GM06990 (cell line): ENCODE data around the gene FANCB.

ENCODE experiments used
- DNase-seq: peaks from one replicate; pipeline ENCODE4 v3.0.0-alpha.2; 2011; ENCODE audit not compliant: insufficient read length; ENCODE audit errors: extremely low read depth
- H3K27me3 ChIP-seq: replicated peaks from 2 replicates; pipeline ENCODE4 v1.6.0; 2011; ENCODE audit warnings: low read length; ENCODE audit not compliant: control insufficient read depth, insufficient read depth
- H3K36me3 ChIP-seq: 2 replicates; pipeline ENCODE4 v1.5.1; 2011; ENCODE audit warnings: low read length; ENCODE audit not compliant: control insufficient read depth, insufficient read depth
- H3K4me3 ChIP-seq: replicated peaks from 2 replicates; pipeline ENCODE4 v1.5.1; 2011; ENCODE audit warnings: low read depth, mild to moderate bottlenecking, control low read depth, low read length
- TF ChIP-seq, protein P1 (sequence below): IDR thresholded peaks from 2 replicates; pipeline ENCODE4 v1.5.1; 2011; ENCODE audit warnings: low read length, control low read depth, mild to moderate bottlenecking, inconsistent platforms; ENCODE audit not compliant: insufficient read depth, poor library complexity, severe bottlenecking

The FANCB gene

GRCh38 chrX:14872355-14872754 is 514 bp downstream of the FANCB start:
- H3K4me3 ChIP-seq: peak overlapping the region; percentile 78
- TF ChIP-seq, protein P1, sequence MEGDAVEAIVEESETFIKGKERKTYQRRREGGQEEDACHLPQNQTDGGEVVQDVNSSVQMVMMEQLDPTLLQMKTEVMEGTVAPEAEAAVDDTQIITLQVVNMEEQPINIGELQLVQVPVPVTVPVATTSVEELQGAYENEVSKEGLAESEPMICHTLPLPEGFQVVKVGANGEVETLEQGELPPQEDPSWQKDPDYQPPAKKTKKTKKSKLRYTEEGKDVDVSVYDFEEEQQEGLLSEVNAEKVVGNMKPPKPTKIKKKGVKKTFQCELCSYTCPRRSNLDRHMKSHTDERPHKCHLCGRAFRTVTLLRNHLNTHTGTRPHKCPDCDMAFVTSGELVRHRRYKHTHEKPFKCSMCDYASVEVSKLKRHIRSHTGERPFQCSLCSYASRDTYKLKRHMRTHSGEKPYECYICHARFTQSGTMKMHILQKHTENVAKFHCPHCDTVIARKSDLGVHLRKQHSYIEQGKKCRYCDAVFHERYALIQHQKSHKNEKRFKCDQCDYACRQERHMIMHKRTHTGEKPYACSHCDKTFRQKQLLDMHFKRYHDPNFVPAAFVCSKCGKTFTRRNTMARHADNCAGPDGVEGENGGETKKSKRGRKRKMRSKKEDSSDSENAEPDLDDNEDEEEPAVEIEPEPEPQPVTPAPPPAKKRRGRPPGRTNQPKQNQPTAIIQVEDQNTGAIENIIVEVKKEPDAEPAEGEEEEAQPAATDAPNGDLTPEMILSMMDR: no peak
- no peaks in the 10 kb centered on the region for H3K36me3 ChIP-seq
- H3K27me3 ChIP-seq: no peaks in the 10 kb centered on the region
- no peak for DNase-seq

DNA sequence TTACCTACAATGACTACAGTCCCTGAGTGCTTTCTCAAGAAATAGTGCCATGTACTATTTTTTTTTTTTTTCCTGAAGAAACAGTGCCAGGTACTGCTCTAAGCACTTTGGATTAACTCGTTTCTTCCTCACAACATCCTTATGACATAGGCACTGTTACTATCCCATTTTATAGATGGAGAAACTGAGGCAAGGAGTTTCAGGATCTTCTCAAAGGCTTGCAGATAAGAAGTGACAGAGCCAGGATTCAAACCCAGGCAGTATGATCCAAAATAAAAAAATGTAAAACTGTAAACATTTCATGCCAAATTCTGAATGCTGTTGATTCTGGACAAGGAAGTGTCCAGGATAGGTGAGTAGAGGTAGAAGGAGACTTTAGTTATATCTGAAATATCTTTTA is 1.1 kb downstream of the FANCB start:
- Histone ChIP-seq H3K4me3 (peak overlapping the region; percentile 78), H3K36me3 (no peaks in the 10 kb centered on the region), H3K27me3 (no peaks in the 10 kb centered on the region)
- no peak for DNase-seq
- TF ChIP-seq, protein P1: no peak

GRCh38 chrX:14865201-14865600 is 7.7 kb downstream of the FANCB start:
- no peak for DNase-seq
- TF ChIP-seq, protein P1: no peak
- Histone ChIP-seq H3K4me3 (no peak overlapping the region), H3K36me3 (no peaks in the 10 kb centered on the region), H3K27me3 (no peaks in the 10 kb centered on the region)

- H3K27me3 ChIP-seq: no peaks in the 10 kb centered on the region
- H3K4me3 ChIP-seq: no peak overlapping the region
- TF ChIP-seq, protein P1: no peak
- H3K36me3 ChIP-seq: no peaks in the 10 kb centered on the region
- DNase-seq: no peak
Observed at GRCh38 chrX:14864631-14865030, 8.2 kb downstream of the FANCB start.

- no peak overlapping the region for H3K4me3 ChIP-seq
- TF ChIP-seq, protein P1: no peak
- H3K36me3 ChIP-seq: no peaks in the 10 kb centered on the region
- H3K27me3 ChIP-seq: no peaks in the 10 kb centered on the region
- no peak for DNase-seq
Observed at GRCh38 chrX:14851526-14851925, 21.3 kb downstream of the FANCB start.

GRCh38 chrX:14843666-14844065 is 29.2 kb downstream of the FANCB start:
- DNase-seq: no peak
- H3K36me3 ChIP-seq: no peaks in the 10 kb centered on the region
- TF ChIP-seq, protein P1: no peak
- H3K27me3 ChIP-seq: no peaks in the 10 kb centered on the region
- no peak overlapping the region for H3K4me3 ChIP-seq
